HG03025 (cell line): Measurements from ENCODE around the gene SMIM3.
A peak's percentile ranks its signal among the peaks of the same experiment; 100 is the strongest.
"Not testable (repeated sequence)": the region's sequence is repeated elsewhere in the genome, so short reads cannot be mapped to it uniquely, and the experiment has no call there.

ENCODE experiments used
- ATAC-seq: cut with Tn5 transposase; IDR thresholded peaks from one replicate; pipeline ENCODE4 v1.9.1; 2021; ENCODE audit warnings: mild to moderate bottlenecking, moderate library complexity; ENCODE audit not compliant: unreplicated experiment, low FRiP score

The SMIM3 gene

GRCh38 chr5:150789943-150790611 lies 11.5 kb downstream of the SMIM3 start:
- peak; percentile 94 for ATAC-seq

GRCh38 chr5:150791536-150791935 lies 13.0 kb downstream of the SMIM3 start:
- ATAC-seq, result no peak

GRCh38 chr5:150793423-150793888 lies 14.9 kb downstream of the SMIM3 start:
- not testable (repeated sequence) for ATAC-seq

- ATAC-seq, result no peak
Measured at GRCh38 chr5:150794927-150795326, 16.4 kb downstream of the SMIM3 start.

GRCh38 chr5:150797384-150797783 lies 18.8 kb downstream of the SMIM3 start:
- ATAC-seq, result no peak

GRCh38 chr5:150801117-150801927 lies 22.8 kb downstream of the SMIM3 start:
- no peak for ATAC-seq

GRCh38 chr5:150804388-150804787 lies 25.8 kb downstream of the SMIM3 start:
- no peak for ATAC-seq

- no peak for ATAC-seq
Measured at GRCh38 chr5:150809363-150809762, 30.8 kb downstream of the SMIM3 start.

- no peak for ATAC-seq
Measured at GRCh38 chr5:150815010-150815409, 36.5 kb downstream of the SMIM3 start.

GRCh38 chr5:150816946-150817345 lies 38.4 kb downstream of the SMIM3 start:
- no peak for ATAC-seq

- ATAC-seq, result no peak
Measured at GRCh38 chr5:150829744-150830143, 51.2 kb downstream of the SMIM3 start.

- not testable (repeated sequence) for ATAC-seq
Measured at GRCh38 chr5:150831821-150832220, 53.3 kb downstream of the SMIM3 start.

GRCh38 chr5:150836064-150836463 lies 57.5 kb downstream of the SMIM3 start:
- no peak for ATAC-seq

GRCh38 chr5:150836703-150837102 lies 58.1 kb downstream of the SMIM3 start:
- no peak for ATAC-seq

GRCh38 chr5:150845185-150845859 lies 66.8 kb downstream of the SMIM3 start:
- ATAC-seq, result not testable (repeated sequence)

- not testable (repeated sequence) for ATAC-seq
Measured at GRCh38 chr5:150846308-150846653, 67.7 kb downstream of the SMIM3 start, which contains the start of gene IRGM. IRGM (plus strand) TSS chr5:150846521; CDS start chr5:150848124, 1,603 bp downstream.
